ENCODE results near the gene FERD3L. TPM values are rescaled to one million over a fixed set of nuclear protein-coding genes. Genes with fewer than 3 reads are reported as not detected.

The FERD3L gene
- total and polyA plus RNA-seq, 4 donors, result not detected

DNA sequence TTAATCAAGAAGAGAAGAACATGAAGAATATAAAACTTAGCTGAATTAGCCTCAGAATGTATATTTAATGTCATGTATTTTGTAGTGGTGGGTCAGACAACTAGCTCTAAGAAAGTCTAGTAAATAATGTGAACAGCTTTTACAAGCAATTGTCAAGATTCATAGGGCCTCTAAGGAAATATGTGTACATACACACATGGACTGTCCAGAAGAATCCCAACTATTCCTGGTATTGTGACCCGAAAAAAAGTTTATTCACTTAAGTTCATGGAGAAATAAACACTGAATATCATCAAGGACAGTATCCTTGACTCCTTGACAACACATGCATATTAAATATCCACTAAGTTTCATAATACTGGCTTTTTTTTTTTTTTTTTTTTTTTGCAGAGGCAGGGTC lies 16.4 kb downstream of the FERD3L start:
- Histone ChIP-seq H3K27me3 (ENCODE audit: control insufficient read depth in 4 of 4, insufficient read depth in 4 of 4, low read length in 3 of 4) (peaks cover 0 to 3% (median 1%) of the 10 kb centered on the region in 4 donors), H3K27ac (ENCODE audit: low read depth in 1 of 2, low read length in 2 of 2) (no peak overlapping the region), H3K4me3 (ENCODE audit: low read depth in 1 of 3, low read length in 3 of 3) (no peak overlapping the region), H3K4me1 (ENCODE audit: control insufficient read depth in 4 of 4, insufficient read depth in 4 of 4, low read length in 3 of 4) (no peaks in the 10 kb centered on the region), H3K9me3 (ENCODE audit: control insufficient read depth in 4 of 4, low read length in 3 of 4) (no peaks in the 10 kb centered on the region), H3K9ac (ENCODE audit: low read depth in 1 of 2, low read length in 2 of 2) (no peak overlapping the region), H3K36me3 (ENCODE audit: control insufficient read depth in 4 of 4, insufficient read depth in 3 of 4, low read depth in 1 of 4, low read length in 3 of 4) (no peaks in the 10 kb centered on the region)
- no peak for DNase-seq (ENCODE audit: low spot score)
- TF ChIP-seq, protein P1, sequence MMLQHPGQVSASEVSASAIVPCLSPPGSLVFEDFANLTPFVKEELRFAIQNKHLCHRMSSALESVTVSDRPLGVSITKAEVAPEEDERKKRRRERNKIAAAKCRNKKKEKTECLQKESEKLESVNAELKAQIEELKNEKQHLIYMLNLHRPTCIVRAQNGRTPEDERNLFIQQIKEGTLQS (IDR thresholded peaks at IDR 0.05), result no peak
- peak in 1 of 2 donors; percentile 21 for TF ChIP-seq RXRA (IDR thresholded peaks at IDR 0.05)
- 59% methylated on average over 1 of the region's 1 CpG for WGBS

DNA sequence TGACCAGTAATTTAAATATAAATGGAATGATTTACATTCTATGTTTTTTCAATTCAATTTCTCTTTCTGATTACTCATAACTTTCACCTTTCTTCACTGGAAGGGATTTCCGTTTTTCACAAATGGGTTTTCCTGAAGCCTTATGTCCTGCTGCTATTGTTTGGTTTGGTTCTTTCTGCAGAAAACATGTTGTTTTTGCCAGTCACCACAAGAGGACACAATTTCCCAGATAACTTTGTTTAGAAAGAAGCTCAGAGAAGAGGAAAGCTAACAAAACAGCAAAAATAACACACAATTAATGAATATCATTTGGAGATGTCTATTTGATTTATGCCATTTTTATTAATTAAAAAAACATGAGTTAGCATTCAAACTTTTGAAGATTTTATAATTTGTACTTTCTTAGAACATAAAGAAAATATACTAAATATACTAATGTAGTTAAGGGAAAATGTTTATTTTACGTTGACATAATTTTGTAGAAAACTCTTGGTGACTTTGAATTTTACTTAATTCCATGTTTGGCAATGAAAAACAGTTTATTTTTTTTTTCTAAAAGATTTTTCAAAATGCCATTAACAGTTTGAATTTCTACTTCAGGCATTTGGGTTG lies 23.1 kb downstream of the FERD3L start:
- Histone ChIP-seq H3K9ac (ENCODE audit: low read depth in 1 of 2, low read length in 2 of 2) (no peak overlapping the region), H3K27me3 (ENCODE audit: control insufficient read depth in 4 of 4, insufficient read depth in 4 of 4, low read length in 3 of 4) (peaks cover 0 to 7% (median 0%) of the 10 kb centered on the region in 4 donors), H3K4me1 (ENCODE audit: control insufficient read depth in 4 of 4, insufficient read depth in 4 of 4, low read length in 3 of 4) (peaks cover 0 to 8% (median 3%) of the 10 kb centered on the region in 4 donors), H3K27ac (ENCODE audit: low read depth in 1 of 2, low read length in 2 of 2) (no peak overlapping the region), H3K4me3 (ENCODE audit: low read depth in 1 of 3, low read length in 3 of 3) (no peak overlapping the region), H3K36me3 (ENCODE audit: control insufficient read depth in 4 of 4, insufficient read depth in 3 of 4, low read depth in 1 of 4, low read length in 3 of 4) (no peaks in the 10 kb centered on the region), H3K9me3 (ENCODE audit: control insufficient read depth in 4 of 4, low read length in 3 of 4) (no peaks in the 10 kb centered on the region)
- 31% methylated on average over 2 of the region's 2 CpGs for WGBS
- no peak for DNase-seq (ENCODE audit: low spot score)
- TF ChIP-seq YY1 (IDR thresholded peaks at IDR 0.05) (no peak), RAD21 (IDR thresholded peaks at IDR 0.05) (peak; percentile 50 to 61)
- TF ChIP-seq, protein P2, sequence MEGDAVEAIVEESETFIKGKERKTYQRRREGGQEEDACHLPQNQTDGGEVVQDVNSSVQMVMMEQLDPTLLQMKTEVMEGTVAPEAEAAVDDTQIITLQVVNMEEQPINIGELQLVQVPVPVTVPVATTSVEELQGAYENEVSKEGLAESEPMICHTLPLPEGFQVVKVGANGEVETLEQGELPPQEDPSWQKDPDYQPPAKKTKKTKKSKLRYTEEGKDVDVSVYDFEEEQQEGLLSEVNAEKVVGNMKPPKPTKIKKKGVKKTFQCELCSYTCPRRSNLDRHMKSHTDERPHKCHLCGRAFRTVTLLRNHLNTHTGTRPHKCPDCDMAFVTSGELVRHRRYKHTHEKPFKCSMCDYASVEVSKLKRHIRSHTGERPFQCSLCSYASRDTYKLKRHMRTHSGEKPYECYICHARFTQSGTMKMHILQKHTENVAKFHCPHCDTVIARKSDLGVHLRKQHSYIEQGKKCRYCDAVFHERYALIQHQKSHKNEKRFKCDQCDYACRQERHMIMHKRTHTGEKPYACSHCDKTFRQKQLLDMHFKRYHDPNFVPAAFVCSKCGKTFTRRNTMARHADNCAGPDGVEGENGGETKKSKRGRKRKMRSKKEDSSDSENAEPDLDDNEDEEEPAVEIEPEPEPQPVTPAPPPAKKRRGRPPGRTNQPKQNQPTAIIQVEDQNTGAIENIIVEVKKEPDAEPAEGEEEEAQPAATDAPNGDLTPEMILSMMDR (IDR thresholded peaks at IDR 0.05; ENCODE audit: low read depth, low read length, missing input control), result peak; percentile 24

DNA sequence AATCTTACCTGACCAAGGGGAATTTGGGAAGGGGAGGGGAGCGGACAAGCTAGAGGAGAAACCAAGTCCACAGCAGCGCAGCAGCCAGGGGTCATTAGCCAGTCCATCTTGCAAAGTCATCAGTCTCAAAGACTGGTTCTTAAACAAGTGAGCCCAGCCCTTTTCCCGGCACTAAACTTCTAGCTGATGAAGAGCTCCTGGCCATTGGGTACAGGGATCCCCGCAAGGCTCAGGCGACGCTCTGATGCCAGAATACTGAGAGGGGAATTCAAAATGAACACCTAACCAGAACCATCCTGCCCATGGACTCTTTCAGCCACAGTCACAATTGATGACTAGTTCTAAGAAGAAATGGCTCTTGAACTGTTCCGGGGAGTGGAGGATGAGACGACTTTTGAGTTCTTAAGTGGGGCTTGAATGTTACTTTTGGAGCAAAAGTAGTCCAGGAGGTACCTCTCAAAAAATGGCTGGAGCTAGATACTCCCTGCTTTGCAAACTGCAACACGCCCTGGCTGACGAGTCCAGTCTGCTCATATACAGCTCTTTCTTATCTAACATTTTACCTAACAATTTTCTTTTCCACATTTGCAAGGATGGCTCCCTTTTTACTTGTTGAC lies 25.2 kb downstream of the FERD3L start:
- Histone ChIP-seq H3K9me3 (ENCODE audit: control insufficient read depth in 4 of 4, low read length in 3 of 4) (no peaks in the 10 kb centered on the region), H3K4me3 (ENCODE audit: low read depth in 1 of 3, low read length in 3 of 3) (no peak overlapping the region), H3K27me3 (ENCODE audit: control insufficient read depth in 4 of 4, insufficient read depth in 4 of 4, low read length in 3 of 4) (peaks cover 0 to 11% (median 4%) of the 10 kb centered on the region in 4 donors), H3K27ac (ENCODE audit: low read depth in 1 of 2, low read length in 2 of 2) (no peak overlapping the region), H3K4me1 (ENCODE audit: control insufficient read depth in 4 of 4, insufficient read depth in 4 of 4, low read length in 3 of 4) (peaks cover 0 to 18% (median 10%) of the 10 kb centered on the region in 4 donors), H3K9ac (ENCODE audit: low read depth in 1 of 2, low read length in 2 of 2) (no peak overlapping the region), H3K36me3 (ENCODE audit: control insufficient read depth in 4 of 4, insufficient read depth in 3 of 4, low read depth in 1 of 4, low read length in 3 of 4) (no peaks in the 10 kb centered on the region)
- WGBS, result 16% methylated on average over 10 of the region's 10 CpGs
- no peak for DNase-seq (ENCODE audit: low spot score)
- TF ChIP-seq EGR1 (IDR thresholded peaks at IDR 0.05; ENCODE audit: low read depth in 2 of 2) (no peak), TAF1 (conservative IDR thresholded peaks at IDR 0.05) (no peak), NR2F2 (IDR thresholded peaks at IDR 0.05) (no peak), GABPA (IDR thresholded peaks at IDR 0.05 in 1 of 2, conservative IDR thresholded peaks at IDR 0.05 in 1 of 2) (no peak), RXRA (IDR thresholded peaks at IDR 0.05) (no peak), HNF4G (IDR thresholded peaks at IDR 0.05) (no peak), SP1 (IDR thresholded peaks at IDR 0.05) (no peak), FOXA2 (IDR thresholded peaks at IDR 0.05) (no peak), YY1 (IDR thresholded peaks at IDR 0.05) (no peak), JUND (IDR thresholded peaks at IDR 0.05) (no peak)
- TF ChIP-seq, protein P3, sequence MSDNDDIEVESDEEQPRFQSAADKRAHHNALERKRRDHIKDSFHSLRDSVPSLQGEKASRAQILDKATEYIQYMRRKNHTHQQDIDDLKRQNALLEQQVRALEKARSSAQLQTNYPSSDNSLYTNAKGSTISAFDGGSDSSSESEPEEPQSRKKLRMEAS (IDR thresholded peaks at IDR 0.05), result no peak
- TF ChIP-seq, protein P4, sequence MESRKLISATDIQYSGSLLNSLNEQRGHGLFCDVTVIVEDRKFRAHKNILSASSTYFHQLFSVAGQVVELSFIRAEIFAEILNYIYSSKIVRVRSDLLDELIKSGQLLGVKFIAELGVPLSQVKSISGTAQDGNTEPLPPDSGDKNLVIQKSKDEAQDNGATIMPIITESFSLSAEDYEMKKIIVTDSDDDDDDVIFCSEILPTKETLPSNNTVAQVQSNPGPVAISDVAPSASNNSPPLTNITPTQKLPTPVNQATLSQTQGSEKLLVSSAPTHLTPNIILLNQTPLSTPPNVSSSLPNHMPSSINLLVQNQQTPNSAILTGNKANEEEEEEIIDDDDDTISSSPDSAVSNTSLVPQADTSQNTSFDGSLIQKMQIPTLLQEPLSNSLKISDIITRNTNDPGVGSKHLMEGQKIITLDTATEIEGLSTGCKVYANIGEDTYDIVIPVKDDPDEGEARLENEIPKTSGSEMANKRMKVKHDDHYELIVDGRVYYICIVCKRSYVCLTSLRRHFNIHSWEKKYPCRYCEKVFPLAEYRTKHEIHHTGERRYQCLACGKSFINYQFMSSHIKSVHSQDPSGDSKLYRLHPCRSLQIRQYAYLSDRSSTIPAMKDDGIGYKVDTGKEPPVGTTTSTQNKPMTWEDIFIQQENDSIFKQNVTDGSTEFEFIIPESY (IDR thresholded peaks at IDR 0.05), result no peak
- TF ChIP-seq, protein P2 (IDR thresholded peaks at IDR 0.05; ENCODE audit: low read depth, low read length, missing input control), result no peak
- TF ChIP-seq, protein P5, sequence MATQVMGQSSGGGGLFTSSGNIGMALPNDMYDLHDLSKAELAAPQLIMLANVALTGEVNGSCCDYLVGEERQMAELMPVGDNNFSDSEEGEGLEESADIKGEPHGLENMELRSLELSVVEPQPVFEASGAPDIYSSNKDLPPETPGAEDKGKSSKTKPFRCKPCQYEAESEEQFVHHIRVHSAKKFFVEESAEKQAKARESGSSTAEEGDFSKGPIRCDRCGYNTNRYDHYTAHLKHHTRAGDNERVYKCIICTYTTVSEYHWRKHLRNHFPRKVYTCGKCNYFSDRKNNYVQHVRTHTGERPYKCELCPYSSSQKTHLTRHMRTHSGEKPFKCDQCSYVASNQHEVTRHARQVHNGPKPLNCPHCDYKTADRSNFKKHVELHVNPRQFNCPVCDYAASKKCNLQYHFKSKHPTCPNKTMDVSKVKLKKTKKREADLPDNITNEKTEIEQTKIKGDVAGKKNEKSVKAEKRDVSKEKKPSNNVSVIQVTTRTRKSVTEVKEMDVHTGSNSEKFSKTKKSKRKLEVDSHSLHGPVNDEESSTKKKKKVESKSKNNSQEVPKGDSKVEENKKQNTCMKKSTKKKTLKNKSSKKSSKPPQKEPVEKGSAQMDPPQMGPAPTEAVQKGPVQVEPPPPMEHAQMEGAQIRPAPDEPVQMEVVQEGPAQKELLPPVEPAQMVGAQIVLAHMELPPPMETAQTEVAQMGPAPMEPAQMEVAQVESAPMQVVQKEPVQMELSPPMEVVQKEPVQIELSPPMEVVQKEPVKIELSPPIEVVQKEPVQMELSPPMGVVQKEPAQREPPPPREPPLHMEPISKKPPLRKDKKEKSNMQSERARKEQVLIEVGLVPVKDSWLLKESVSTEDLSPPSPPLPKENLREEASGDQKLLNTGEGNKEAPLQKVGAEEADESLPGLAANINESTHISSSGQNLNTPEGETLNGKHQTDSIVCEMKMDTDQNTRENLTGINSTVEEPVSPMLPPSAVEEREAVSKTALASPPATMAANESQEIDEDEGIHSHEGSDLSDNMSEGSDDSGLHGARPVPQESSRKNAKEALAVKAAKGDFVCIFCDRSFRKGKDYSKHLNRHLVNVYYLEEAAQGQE (IDR thresholded peaks at IDR 0.05), result no peak
